ENCODE data around the gene NCKAP5. TPM values are rescaled to one million over a fixed set of nuclear protein-coding genes. Genes with fewer than 3 reads are reported as not detected.

The NCKAP5 gene
- total and polyA plus RNA-seq, 9 of the 15 experiments (the other 6 are each of a cell fraction or from before 2014, with no cell fraction given): not detected

- Histone ChIP-seq H2AFZ (ENCODE audit: low read depth, low read length) (no peak overlapping the region), H3K27ac (ENCODE audit: extremely low read depth, low read depth, low read length) (no peak overlapping the region), H3K27me3 (ENCODE audit: control insufficient read depth in 2 of 2, insufficient read depth in 2 of 2, low read length in 2 of 2) (no peaks in the 10 kb centered on the region), H3K4me2 (ENCODE audit: insufficient read depth, low read length) (no peak overlapping the region), H3K9me1 (ENCODE audit: control insufficient read depth, insufficient read depth, low read length) (no peaks in the 10 kb centered on the region), H3K4me1 (replicated peaks in 1 of 2; ENCODE audit: control insufficient read depth in 2 of 2, insufficient read depth in 2 of 2, low read length in 2 of 2) (no peaks in the 10 kb centered on the region), H3K79me2 (ENCODE audit: control insufficient read depth, insufficient read depth, low read length) (no peaks in the 10 kb centered on the region), H4K20me1 (replicated peaks; ENCODE audit: control insufficient read depth, insufficient read depth, low read length) (no peaks in the 10 kb centered on the region), H3K4me3 (no peak overlapping the region), H3K9ac (ENCODE audit: insufficient read depth in 1 of 2, low read depth in 2 of 2, low read length in 2 of 2) (no peak overlapping the region), H3K36me3 (ENCODE audit: control insufficient read depth, insufficient read depth, low read length) (no peaks in the 10 kb centered on the region), H3K9me3 (replicated peaks; ENCODE audit: control insufficient read depth, insufficient read depth, low read depth, low read length) (no peaks in the 10 kb centered on the region)
- TF ChIP-seq GABPB1 (CRISPR knock-in tag; IDR thresholded peaks at IDR 0.05) (no peak), ZNF316 (IDR thresholded peaks at IDR 0.05) (peak; percentile 29; the same call in 1 of the 2 replicates), MIER1 (IDR thresholded peaks at IDR 0.05; ENCODE audit: low read depth) (no peak)
- ChIA-PET CTCF (ENCODE audit: low intra/inter-chr PET ratio) (no interaction called here), POLR2A (no interaction called here)
- ATAC-seq (no peak), FAIRE-seq (no peak), DNase-seq (ENCODE audit: extremely low read depth in 1 of 4, low spot score in 3 of 4) (no peak)
- intact Hi-C loops (cut with micrococcal nuclease) (no loop called here), in situ Hi-C loops (cut with MboI) (no loop called here)
- BruUV-seq (replicated peaks): no TSS peak
Observed at GRCh38 chr2:132845339-132845738, 722.9 kb downstream of the NCKAP5 start.

GRCh38 chr2:132844585-132844984 lies 723.7 kb downstream of the NCKAP5 start:
- H3K9me1 ChIP-seq (ENCODE audit: control insufficient read depth, insufficient read depth, low read length): no peaks in the 10 kb centered on the region
- H3K36me3 ChIP-seq (ENCODE audit: control insufficient read depth, insufficient read depth, low read length): no peaks in the 10 kb centered on the region
- no peak overlapping the region for H3K4me3 ChIP-seq
- 1% methylated on average over 4 of the region's 4 CpGs for WGBS (ENCODE audit: insufficient coverage, low coverage, missing lambda C conversion rate)
- no peaks in the 10 kb centered on the region for H3K9me3 ChIP-seq (replicated peaks; ENCODE audit: control insufficient read depth, insufficient read depth, low read depth, low read length)
- intact Hi-C loops (cut with micrococcal nuclease) (no loop called here), in situ Hi-C loops (cut with MboI) (no loop called here)
- H4K20me1 ChIP-seq (replicated peaks; ENCODE audit: control insufficient read depth, insufficient read depth, low read length): no peaks in the 10 kb centered on the region
- no peak overlapping the region for H3K4me2 ChIP-seq (ENCODE audit: insufficient read depth, low read length)
- ATAC-seq (no peak), FAIRE-seq (no peak), DNase-seq (ENCODE audit: extremely low read depth in 1 of 4, low spot score in 3 of 4) (no peak)
- no TSS peak for BruUV-seq (replicated peaks)
- no peak overlapping the region for H2AFZ ChIP-seq (ENCODE audit: low read depth, low read length)
- no peak overlapping the region for H3K27ac ChIP-seq (ENCODE audit: extremely low read depth, low read depth, low read length)
- no peak overlapping the region for H3K9ac ChIP-seq (ENCODE audit: insufficient read depth in 1 of 2, low read depth in 2 of 2, low read length in 2 of 2)
- no peaks in the 10 kb centered on the region for H3K4me1 ChIP-seq (replicated peaks in 1 of 2; ENCODE audit: control insufficient read depth in 2 of 2, insufficient read depth in 2 of 2, low read length in 2 of 2)
- TF ChIP-seq ZEB2 (IDR thresholded peaks at IDR 0.05): no peak
- TF ChIP-seq TFE3 (CRISPR knock-in tag; IDR thresholded peaks at IDR 0.05): no peak
- TF ChIP-seq ERF (CRISPR knock-in tag; IDR thresholded peaks at IDR 0.05): no peak
- no peak for TF ChIP-seq NFE2L1 (tag; IDR thresholded peaks at IDR 0.05; ENCODE audit: borderline replicate concordance, low read depth)
- no peak for TF ChIP-seq POU5F1 (IDR thresholded peaks at IDR 0.05; ENCODE audit: borderline replicate concordance, low read depth, low read length, partially characterized antibody)
- ChIA-PET CTCF (ENCODE audit: low intra/inter-chr PET ratio) (no interaction called here), POLR2A (no interaction called here)
- H3K79me2 ChIP-seq (ENCODE audit: control insufficient read depth, insufficient read depth, low read length): no peaks in the 10 kb centered on the region
- H3K27me3 ChIP-seq (ENCODE audit: control insufficient read depth in 2 of 2, insufficient read depth in 2 of 2, low read length in 2 of 2): no peaks in the 10 kb centered on the region

Measured in K562 (cell line).